Neuronal stem cell (in vitro differentiated cells): ENCODE data around the gene TADA3.

Experiments used
- DNase-seq: peaks from one replicate; pipeline ENCODE4 v3.0.0-alpha.2; 2013; ENCODE audit warnings: low spot score
- H2AFZ ChIP-seq: one replicate; pipeline ENCODE4 v1.6.1; 2013; ENCODE audit warnings: mild to moderate bottlenecking, low read length, inconsistent platforms
- H2AK5ac ChIP-seq: 2 replicates; pipeline ENCODE4 v1.6.1; 2013; ENCODE audit warnings: low read depth, mild to moderate bottlenecking, inconsistent platforms, low read length, moderate library complexity, mixed read lengths
- H2BK120ac ChIP-seq: 2 replicates; pipeline ENCODE4 v1.6.1; 2013; ENCODE audit warnings: low read depth, mild to moderate bottlenecking, inconsistent platforms, low read length, moderate library complexity, mixed read lengths
- H2BK12ac ChIP-seq: one replicate; pipeline ENCODE4 v1.6.1; 2013; ENCODE audit warnings: low read length, inconsistent platforms
- H2BK15ac ChIP-seq: 2 replicates; pipeline ENCODE4 v1.6.1; 2013; ENCODE audit warnings: mild to moderate bottlenecking, low read length, inconsistent platforms, mixed read lengths
- H2BK5ac ChIP-seq: one replicate; pipeline ENCODE4 v1.6.1; 2013; ENCODE audit warnings: inconsistent platforms, mild to moderate bottlenecking, low read length, moderate library complexity
- H3K14ac ChIP-seq: one replicate; pipeline ENCODE4 v1.6.1; 2013; ENCODE audit warnings: low read length, inconsistent platforms
- H3K18ac ChIP-seq: 2 replicates; pipeline ENCODE4 v1.6.1; 2013; ENCODE audit warnings: low read length, inconsistent platforms
- H3K23ac ChIP-seq: 2 replicates; pipeline ENCODE4 v1.6.1; 2013; ENCODE audit warnings: low read depth, mild to moderate bottlenecking, mixed read lengths, low read length, inconsistent platforms; ENCODE audit not compliant: poor library complexity
- H3K27ac ChIP-seq: replicated peaks from 3 replicates; pipeline ENCODE4 v1.5.1; 2013; ENCODE audit warnings: low read length, inconsistent platforms
- H3K27me3 ChIP-seq, 3 experiments: 2 replicates each; pipeline ENCODE4 v1.6.1; 2013; ENCODE audit warnings: low read length in 3 of 3, mild to moderate bottlenecking in 2 of 3, inconsistent platforms in 1 of 3, low read depth in 1 of 3, mixed read lengths in 1 of 3, moderate library complexity in 1 of 3; ENCODE audit not compliant: control insufficient read depth in 3 of 3, insufficient read depth in 3 of 3
- H3K36me3 ChIP-seq, 2 donors: replicated peaks in 1 of 2; 2 replicates each; pipeline ENCODE4 v1.6.1; 2013; ENCODE audit warnings: low read length in 2 of 2; ENCODE audit not compliant: control insufficient read depth in 2 of 2, insufficient read depth in 2 of 2
- H3K4ac ChIP-seq: 2 replicates; pipeline ENCODE4 v1.6.1; 2013; ENCODE audit warnings: inconsistent platforms, mild to moderate bottlenecking, low read length, moderate library complexity
- H3K4me1 ChIP-seq, 2 donors: 1 replicate in 1 of 2; 2 replicates in 1 of 2; pipeline ENCODE4 v1.6.1; 2013; ENCODE audit warnings: low read length in 2 of 2, low read depth in 1 of 2; ENCODE audit not compliant: control insufficient read depth in 2 of 2, insufficient read depth in 1 of 2
- H3K4me2 ChIP-seq: one replicate; pipeline ENCODE4 v1.6.1; 2013; ENCODE audit warnings: mild to moderate bottlenecking, low read length, inconsistent platforms; ENCODE audit not compliant: insufficient read depth, poor library complexity, severe bottlenecking
- H3K4me3 ChIP-seq, 2 donors: 2 replicates each; pipeline ENCODE4 v1.5.1; 2013; ENCODE audit warnings: low read length in 2 of 2, mild to moderate bottlenecking in 2 of 2, inconsistent platforms in 1 of 2, moderate library complexity in 1 of 2
- H3K79me1 ChIP-seq: one replicate; pipeline ENCODE4 v1.6.1; 2013; ENCODE audit warnings: low read depth, mild to moderate bottlenecking, inconsistent platforms, low read length, moderate library complexity
- H3K9ac ChIP-seq: one replicate; pipeline ENCODE4 v1.6.1; 2013; ENCODE audit warnings: mild to moderate bottlenecking, low read depth, low read length, inconsistent platforms; ENCODE audit not compliant: poor library complexity
- H3K9me3 ChIP-seq, 2 donors: replicated peaks in 1 of 2; 2 replicates each; pipeline versions ENCODE3 to v1.6.1; 2013; ENCODE audit warnings: low read length in 2 of 2, mild to moderate bottlenecking in 2 of 2, inconsistent platforms in 1 of 2, low read depth in 1 of 2, mixed read lengths in 1 of 2, moderate library complexity in 1 of 2; ENCODE audit not compliant: control insufficient read depth in 2 of 2, insufficient read depth in 1 of 2
- H4K8ac ChIP-seq: one replicate; pipeline ENCODE4 v1.6.1; 2013; ENCODE audit warnings: low read depth, mild to moderate bottlenecking, inconsistent platforms, low read length, moderate library complexity
- H4K91ac ChIP-seq: one replicate; pipeline ENCODE4 v1.6.1; 2013; ENCODE audit warnings: low read length, low read depth, mild to moderate bottlenecking, inconsistent platforms; ENCODE audit not compliant: poor library complexity
- WGBS, 2 donors: extraction: QIAGEN DNeasy Blood & Tissue Kit; methylation state at CpG; one replicate each; pipeline ENCODE4 v1.1.7; 2013; ENCODE audit warnings: missing lambda C conversion rate in 2 of 2, mixed read lengths in 1 of 2; ENCODE audit not compliant: insufficient read length in 2 of 2, insufficient replicate concordance in 1 of 2; ENCODE audit errors: extremely low coverage in 2 of 2; 5-methylcytosine and 5-hydroxymethylcytosine counted together

The TADA3 gene

GRCh38 chr3:9797196-9797945 lies 5.1 kb upstream of the TADA3 start:
- Histone ChIP-seq H3K18ac (no peak overlapping the region), H4K91ac (no peak overlapping the region), H3K4ac (no peak overlapping the region), H3K4me2 (no peak overlapping the region), H3K79me1 (peaks cover 4% of the 10 kb centered on the region), H2AK5ac (no peak overlapping the region), H3K23ac (no peak overlapping the region), H2BK15ac (no peak overlapping the region), H2BK5ac (no peak overlapping the region), H4K8ac (no peak overlapping the region), H2AFZ (no peak overlapping the region), H3K36me3 (peaks cover 33 to 71% of the 10 kb centered on the region in 2 donors), H3K27ac (no peak overlapping the region), H3K14ac (no peak overlapping the region), H3K9me3 (no peaks in the 10 kb centered on the region), H3K27me3 (no peaks in the 10 kb centered on the region), H3K4me1 (peaks cover 4 to 7% of the 10 kb centered on the region in 2 donors), H3K4me3 (peak overlapping the region in 1 of 2 donors; percentile 17), H2BK120ac (no peak overlapping the region), H2BK12ac (no peak overlapping the region), H3K9ac (no peak overlapping the region)
- WGBS, 2 donors = no CpG with 5 or more reads among the region's 12 CpGs
- no peak for DNase-seq

GRCh38 chr3:9795207-9795606 lies 2.9 kb upstream of the TADA3 start:
- Histone ChIP-seq H3K27ac (no peak overlapping the region), H4K91ac (no peak overlapping the region), H2BK5ac (no peak overlapping the region), H3K4me3 (no peak overlapping the region), H2BK15ac (no peak overlapping the region), H2BK12ac (no peak overlapping the region), H2AFZ (no peak overlapping the region), H3K36me3 (peaks cover 29 to 69% of the 10 kb centered on the region in 2 donors), H3K4ac (no peak overlapping the region), H3K18ac (no peak overlapping the region), H2AK5ac (no peak overlapping the region), H3K79me1 (peaks cover 4% of the 10 kb centered on the region), H3K4me1 (peaks cover 7 to 9% of the 10 kb centered on the region in 2 donors), H3K14ac (no peak overlapping the region), H3K23ac (no peak overlapping the region), H2BK120ac (no peak overlapping the region), H3K9me3 (no peaks in the 10 kb centered on the region), H4K8ac (no peak overlapping the region), H3K4me2 (no peak overlapping the region), H3K9ac (no peak overlapping the region), H3K27me3 (no peaks in the 10 kb centered on the region)
- DNase-seq = no peak
- no CpG with 5 or more reads among the region's 5 CpGs for WGBS, 2 donors

DNA sequence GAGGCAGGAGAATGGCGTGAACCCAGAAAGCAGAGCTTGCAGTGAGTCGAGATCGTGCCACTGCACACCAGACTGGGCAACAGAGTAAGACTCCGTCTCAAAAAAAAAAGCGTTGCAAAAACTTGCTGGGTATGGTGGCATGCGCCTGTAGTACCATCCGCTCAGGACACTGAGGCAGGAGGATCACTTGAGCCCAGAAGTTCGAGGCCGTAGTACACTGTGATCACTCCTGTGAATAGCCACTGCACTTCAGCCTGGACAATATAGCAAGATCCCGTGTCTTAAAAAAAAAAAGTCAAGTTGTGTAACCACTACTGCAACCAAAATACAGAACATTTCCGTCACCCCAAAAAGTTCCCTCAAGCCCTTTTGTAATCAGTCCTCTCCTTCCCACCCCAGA lies 2.1 kb upstream of the TADA3 start:
- Histone ChIP-seq H3K79me1 (peaks cover 4% of the 10 kb centered on the region), H3K4me3 (no peak overlapping the region), H2BK120ac (no peak overlapping the region), H2AK5ac (no peak overlapping the region), H3K36me3 (peaks cover 27 to 69% of the 10 kb centered on the region in 2 donors), H4K91ac (no peak overlapping the region), H3K23ac (no peak overlapping the region), H3K4me2 (no peak overlapping the region), H2BK5ac (no peak overlapping the region), H3K9me3 (no peaks in the 10 kb centered on the region), H2BK15ac (no peak overlapping the region), H2AFZ (no peak overlapping the region), H4K8ac (no peak overlapping the region), H3K27ac (no peak overlapping the region), H3K18ac (no peak overlapping the region), H2BK12ac (no peak overlapping the region), H3K4ac (no peak overlapping the region), H3K9ac (no peak overlapping the region), H3K27me3 (no peaks in the 10 kb centered on the region), H3K4me1 (peaks cover 7 to 9% of the 10 kb centered on the region in 2 donors), H3K14ac (no peak overlapping the region)
- WGBS, 2 donors = no CpG with 5 or more reads among the region's 11 CpGs
- DNase-seq = no peak

DNA sequence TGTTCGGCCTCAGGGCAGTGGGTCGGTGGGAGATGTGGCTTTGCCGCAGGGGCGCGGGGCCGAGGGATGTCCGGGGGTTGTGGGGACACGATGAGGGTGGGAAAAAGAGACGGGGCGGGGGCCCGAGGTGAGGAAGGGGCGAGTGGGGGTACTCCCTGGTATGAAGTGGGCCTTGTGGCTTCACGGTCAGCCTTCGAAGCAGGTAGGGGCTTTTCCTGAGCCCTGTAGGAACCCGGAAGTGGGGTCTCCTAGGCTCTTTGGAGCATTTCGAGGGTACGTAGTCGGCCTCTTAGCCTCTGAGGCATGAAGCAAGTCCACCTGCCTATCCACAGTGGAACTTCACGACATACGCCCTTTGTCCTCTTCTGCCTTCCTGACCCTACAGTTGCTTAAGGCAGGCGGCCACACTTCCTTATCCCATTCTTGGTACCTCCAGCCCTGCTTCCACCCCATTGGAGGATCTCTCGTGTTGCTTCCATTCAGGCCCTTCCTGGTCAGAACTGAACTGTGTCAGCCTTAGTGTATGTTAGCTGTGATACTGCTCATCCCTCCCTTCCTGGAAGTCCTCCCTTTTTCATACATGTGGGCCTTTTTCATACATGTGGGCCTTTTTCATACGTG lies 998 bp upstream of the TADA3 start:
- Histone ChIP-seq H2BK12ac (no peak overlapping the region), H2BK15ac (no peak overlapping the region), H2AK5ac (peak overlapping the region; percentile 13), H3K9me3 (no peaks in the 10 kb centered on the region), H4K8ac (no peak overlapping the region), H2AFZ (peak overlapping the region; percentile 98), H3K4me1 (peaks cover 7 to 9% of the 10 kb centered on the region in 2 donors), H3K36me3 (peaks cover 30 to 67% of the 10 kb centered on the region in 2 donors), H3K79me1 (peaks cover 4% of the 10 kb centered on the region), H3K14ac (no peak overlapping the region), H4K91ac (peak overlapping the region; percentile 11), H3K4me2 (peak overlapping the region; percentile 77), H3K9ac (peak overlapping the region; percentile 95), H2BK5ac (peak overlapping the region; percentile 4), H3K18ac (peak overlapping the region; percentile 55), H3K4me3 (peak overlapping the region; percentile 71 to 88), H2BK120ac (no peak overlapping the region), H3K27ac (peak overlapping the region; percentile 49), H3K23ac (peak overlapping the region; percentile 82), H3K4ac (peak overlapping the region; percentile 86), H3K27me3 (no peaks in the 10 kb centered on the region)
- no peak for DNase-seq
- no CpG with 5 or more reads among the region's 23 CpGs for WGBS, 2 donors
